NCI-H748 (cell line): Measurements from ENCODE around the gene DRD2.
"Not testable (repeated sequence)": the region's sequence is repeated elsewhere in the genome, so short reads cannot be mapped to it uniquely, and the experiment has no call there.

Source experiments
- DNase-seq: peaks from one replicate; lab custom pipeline; 2025; ENCODE audit not compliant: unreplicated experiment; lab: John Stamatoyannopoulos, UW

Gene DRD2

GRCh38 chr11:113475160-113475761, at the start of gene DRD2:
Gene DRD2, minus strand, starts transcription at chr11:113475398. Its CDS starts 50,747 bp downstream, at chr11:113424651.
- peak; percentile 59 for DNase-seq

- not testable (repeated sequence) for DNase-seq
Observed at GRCh38 chr11:113523906-113524305, 48.7 kb upstream of the DRD2 start.

- no peak for DNase-seq
Observed at GRCh38 chr11:113521737-113522517, 46.7 kb upstream of the DRD2 start.

- DNase-seq: no peak
Observed at GRCh38 chr11:113519989-113520613, 44.9 kb upstream of the DRD2 start.

- DNase-seq: no peak
Observed at GRCh38 chr11:113518716-113519495, 43.7 kb upstream of the DRD2 start.

GRCh38 chr11:113517361-113517760, 42.2 kb upstream of the DRD2 start:
- DNase-seq: no peak

GRCh38 chr11:113514856-113515255, 39.7 kb upstream of the DRD2 start:
- no peak for DNase-seq

- DNase-seq: no peak
Observed at GRCh38 chr11:113507341-113507740, 32.1 kb upstream of the DRD2 start.

- DNase-seq: no peak
Observed at GRCh38 chr11:113506893-113507292, 31.7 kb upstream of the DRD2 start.

- no peak for DNase-seq
Observed at GRCh38 chr11:113506461-113506860, 31.3 kb upstream of the DRD2 start.

- DNase-seq: peak; percentile 64
Observed at GRCh38 chr11:113505541-113506375, 30.6 kb upstream of the DRD2 start.

- DNase-seq: no peak
Observed at GRCh38 chr11:113505046-113505445, 29.8 kb upstream of the DRD2 start.

- DNase-seq: peak; percentile 55
Observed at GRCh38 chr11:113504586-113504985, 29.4 kb upstream of the DRD2 start.

- no peak for DNase-seq
Observed at GRCh38 chr11:113504071-113504470, 28.9 kb upstream of the DRD2 start.

GRCh38 chr11:113497066-113497910, 22.1 kb upstream of the DRD2 start:
- DNase-seq: no peak

GRCh38 chr11:113496026-113496651, 20.9 kb upstream of the DRD2 start:
- no peak for DNase-seq

GRCh38 chr11:113494021-113494420, 18.8 kb upstream of the DRD2 start:
- DNase-seq: no peak

GRCh38 chr11:113493206-113493605, 18.0 kb upstream of the DRD2 start:
- no peak for DNase-seq

- no peak for DNase-seq
Observed at GRCh38 chr11:113488931-113489351, 13.7 kb upstream of the DRD2 start.
